ENCODE results near the gene LCE1B. TPM values are rescaled to one million over a fixed set of nuclear protein-coding genes. Genes with fewer than 3 reads are reported as not detected.

The LCE1B gene, protein sequence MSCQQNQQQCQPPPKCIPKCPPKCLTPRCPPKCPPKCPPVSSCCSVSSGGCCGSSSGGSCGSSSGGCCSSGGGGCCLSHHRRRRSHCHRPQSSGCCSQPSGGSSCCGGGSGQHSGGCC
- not detected for total RNA-seq

- 91 to 96% methylated on average over 2 of the region's 2 CpGs for WGBS, 2 donors
- Histone ChIP-seq H3K27ac (no peak within 1 kb of the TSS), H3K36me3 (no peaks in the 10 kb centered on the region), H3K9me3 (no peaks in the 10 kb centered on the region), H3K4me3 (no peak within 1 kb of the TSS), H3K4me1 (no peaks in the 10 kb centered on the region), H3K27me3 (no peaks in the 10 kb centered on the region)
- TF ChIP-seq POLR2A (IDR thresholded peaks at IDR 0.05): no peak
- no peak for TF ChIP-seq EP300 (IDR thresholded peaks at IDR 0.05)
- TF ChIP-seq CTCF (IDR thresholded peaks at IDR 0.05): no peak
- DNase-seq (ENCODE audit: low spot score in 2 of 2): no peak
Measured at GRCh38 chr1:152811671-152812070, at the start of gene LCE1B. LCE1B (plus strand) TSS chr1:152811971; CDS start chr1:152812447, 476 bp downstream.

GRCh38 chr1:152768847-152769533 is 42.8 kb upstream of the LCE1B start:
- 56 to 63% methylated on average over 8 of the region's 8 CpGs for WGBS, 2 donors
- H3K4me3 ChIP-seq: no peak overlapping the region
- no peaks in the 10 kb centered on the region for H3K36me3 ChIP-seq
- no peaks in the 10 kb centered on the region for H3K4me1 ChIP-seq
- no peaks in the 10 kb centered on the region for H3K27me3 ChIP-seq
- no peak overlapping the region for H3K27ac ChIP-seq
- H3K9me3 ChIP-seq: peaks cover 0 to 3% (median 0%) of the 10 kb centered on the region in 4 donors
- TF ChIP-seq EP300 (IDR thresholded peaks at IDR 0.05): no peak
- TF ChIP-seq POLR2A (IDR thresholded peaks at IDR 0.05): no peak
- no peak for TF ChIP-seq CTCF (IDR thresholded peaks at IDR 0.05)
- no peak for DNase-seq (ENCODE audit: low spot score in 2 of 2)

GRCh38 chr1:152770411-152770810 is 41.4 kb upstream of the LCE1B start:
- TF ChIP-seq EP300 (IDR thresholded peaks at IDR 0.05): no peak
- no peak for TF ChIP-seq POLR2A (IDR thresholded peaks at IDR 0.05)
- no peak for TF ChIP-seq CTCF (IDR thresholded peaks at IDR 0.05)
- Histone ChIP-seq H3K9me3 (peaks cover 0 to 5% (median 0%) of the 10 kb centered on the region in 4 donors), H3K27ac (no peak overlapping the region), H3K4me1 (no peaks in the 10 kb centered on the region), H3K36me3 (no peaks in the 10 kb centered on the region), H3K27me3 (no peaks in the 10 kb centered on the region), H3K4me3 (no peak overlapping the region)
- 68 to 79% methylated on average over 1 of the region's 1 CpG for WGBS, 2 donors
- no peak for DNase-seq (ENCODE audit: low spot score in 2 of 2)

GRCh38 chr1:152774875-152775274 is 36.9 kb upstream of the LCE1B start, which contains the start of gene LCE1F:
LCE1F (plus strand) TSS chr1:152775140; CDS start chr1:152776372, 1,232 bp downstream.
- TF ChIP-seq EP300 (IDR thresholded peaks at IDR 0.05) (no peak), POLR2A (IDR thresholded peaks at IDR 0.05) (no peak), CTCF (IDR thresholded peaks at IDR 0.05) (no peak)

GRCh38 chr1:152776361-152776760 is 35.4 kb upstream of the LCE1B start:
- H3K9me3 ChIP-seq: peaks cover 0 to 17% (median 0%) of the 10 kb centered on the region in 4 donors
- H3K27ac ChIP-seq: no peak overlapping the region
- H3K36me3 ChIP-seq: no peaks in the 10 kb centered on the region
- no peak for DNase-seq (ENCODE audit: low spot score in 2 of 2)
- H3K4me1 ChIP-seq: no peaks in the 10 kb centered on the region
- WGBS, 2 donors: 65 to 73% methylated on average over 9 to 10 of the region's 11 CpGs
- TF ChIP-seq POLR2A (IDR thresholded peaks at IDR 0.05) (no peak), CTCF (IDR thresholded peaks at IDR 0.05) (no peak)
- H3K27me3 ChIP-seq: no peaks in the 10 kb centered on the region
- no peak overlapping the region for H3K4me3 ChIP-seq

More at GRCh38 chr1:152774875-152775274, 36.9 kb upstream of the LCE1B start, which contains the start of gene LCE1F:
- no peaks in the 10 kb centered on the region for H3K4me1 ChIP-seq
- H3K36me3 ChIP-seq: no peaks in the 10 kb centered on the region
- peaks cover 0 to 17% (median 0%) of the 10 kb centered on the region in 4 donors for H3K9me3 ChIP-seq
- 70 to 79% methylated on average over 6 of the region's 6 CpGs for WGBS, 2 donors
- DNase-seq (ENCODE audit: low spot score in 2 of 2): no peak
- no peaks in the 10 kb centered on the region for H3K27me3 ChIP-seq
- no peak within 1 kb of the TSS for H3K27ac ChIP-seq
- H3K4me3 ChIP-seq: no peak within 1 kb of the TSS
